NCI-H2081 (cell line): ENCODE data around the gene DUSP3.
"Not testable (repeated sequence)": the region's sequence is repeated elsewhere in the genome, so short reads cannot be mapped to it uniquely, and the experiment has no call there.

Experiments used
- DNase-seq, 2 experiments: peaks; one replicate each; lab custom pipeline; 2025; lab: John Stamatoyannopoulos, UW

The DUSP3 gene

GRCh38 chr17:43801844-43802243 is 23.1 kb upstream of the DUSP3 start:
- DNase-seq, result no peak

DNA sequence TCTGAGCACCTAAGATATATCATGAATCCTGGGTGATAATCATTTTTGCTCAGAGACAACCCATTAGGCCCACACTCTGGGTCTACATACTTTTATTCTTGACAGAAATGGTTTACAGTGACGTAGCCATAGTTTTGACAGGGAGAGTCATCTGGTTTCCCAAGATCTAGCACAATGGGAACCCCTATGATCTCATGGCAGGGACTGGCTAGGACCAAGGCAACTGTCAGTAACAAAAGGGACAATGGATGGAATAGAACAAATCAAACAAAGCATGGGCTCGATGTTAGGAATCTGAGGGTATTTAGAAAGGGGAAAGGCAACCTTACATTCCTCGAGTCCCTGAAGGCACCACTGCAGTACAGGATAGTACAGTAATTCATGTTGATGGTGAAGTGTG is 22.0 kb upstream of the DUSP3 start:
- no peak for DNase-seq

- no peak for DNase-seq
Measured at GRCh38 chr17:43799047-43799446, 20.3 kb upstream of the DUSP3 start.

DNA sequence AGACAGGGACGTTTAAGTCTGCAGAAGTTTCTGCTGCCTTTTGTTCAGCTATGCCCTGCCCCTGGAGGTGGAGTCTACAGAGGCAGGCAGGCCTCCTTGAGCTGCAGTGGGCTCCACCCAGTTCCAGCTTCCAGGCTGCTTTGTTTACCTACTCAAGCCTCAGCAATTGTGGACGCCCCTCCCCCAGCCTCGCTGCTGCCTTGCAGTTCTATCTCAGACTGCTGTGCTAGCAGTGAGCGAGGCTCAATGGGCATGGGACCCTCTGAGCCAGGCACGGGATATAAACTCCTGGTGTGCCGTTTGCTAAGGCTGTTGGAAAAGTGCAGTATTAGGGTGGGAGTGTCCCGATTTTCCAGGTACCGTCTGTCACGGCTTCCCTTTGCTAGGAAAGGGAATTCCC is 19.2 kb upstream of the DUSP3 start:
- DNase-seq, result not testable (repeated sequence)

- DNase-seq, result not testable (repeated sequence)
Measured at GRCh38 chr17:43792668-43793067, 13.9 kb upstream of the DUSP3 start.

DNA sequence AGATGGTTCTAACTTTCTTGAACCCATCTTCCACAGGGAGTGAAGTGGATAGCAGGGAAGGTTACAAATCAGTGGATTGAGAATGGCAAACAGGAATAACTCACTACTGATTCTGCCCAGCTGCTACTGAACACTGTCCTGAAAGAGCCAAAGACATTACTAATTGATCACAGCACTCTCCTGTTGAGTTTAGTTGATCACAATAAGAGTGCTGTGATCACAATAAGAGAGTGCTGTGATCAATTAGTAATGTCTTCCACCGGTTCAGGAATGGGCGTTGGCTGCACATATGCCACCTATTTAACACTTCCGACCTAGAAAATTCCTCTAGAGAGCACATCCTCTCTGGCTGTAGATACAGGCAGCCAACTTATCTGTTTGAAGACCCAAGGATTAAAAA is 12.8 kb upstream of the DUSP3 start:
- DNase-seq, result peak in 1 of 2 experiments; percentile 40

GRCh38 chr17:43790311-43790940 is 11.6 kb upstream of the DUSP3 start:
- no peak for DNase-seq

- DNase-seq, result no peak
Measured at GRCh38 chr17:43789482-43789881, 10.7 kb upstream of the DUSP3 start.

- no peak for DNase-seq
Measured at GRCh38 chr17:43788540-43788939, 9.8 kb upstream of the DUSP3 start.

DNA sequence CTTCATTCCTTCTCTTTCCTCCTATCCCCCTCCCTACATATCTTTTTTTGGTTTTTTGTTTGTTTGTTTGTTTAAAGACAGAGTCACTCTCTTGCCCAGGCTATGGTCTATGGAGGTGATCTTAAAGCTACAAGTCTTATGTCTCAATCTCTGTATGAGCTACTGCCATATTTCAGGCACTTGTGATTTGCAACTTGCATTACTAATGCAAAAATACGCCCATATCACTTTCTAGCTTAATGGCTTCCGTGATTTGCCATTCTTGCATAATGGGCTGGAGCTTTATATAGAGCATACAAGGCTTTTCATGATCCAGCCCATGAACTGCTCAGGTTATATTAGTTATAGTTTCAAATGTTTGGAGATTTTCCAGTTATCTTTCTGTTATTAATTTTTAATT is 9.0 kb upstream of the DUSP3 start:
- no peak for DNase-seq

DNA sequence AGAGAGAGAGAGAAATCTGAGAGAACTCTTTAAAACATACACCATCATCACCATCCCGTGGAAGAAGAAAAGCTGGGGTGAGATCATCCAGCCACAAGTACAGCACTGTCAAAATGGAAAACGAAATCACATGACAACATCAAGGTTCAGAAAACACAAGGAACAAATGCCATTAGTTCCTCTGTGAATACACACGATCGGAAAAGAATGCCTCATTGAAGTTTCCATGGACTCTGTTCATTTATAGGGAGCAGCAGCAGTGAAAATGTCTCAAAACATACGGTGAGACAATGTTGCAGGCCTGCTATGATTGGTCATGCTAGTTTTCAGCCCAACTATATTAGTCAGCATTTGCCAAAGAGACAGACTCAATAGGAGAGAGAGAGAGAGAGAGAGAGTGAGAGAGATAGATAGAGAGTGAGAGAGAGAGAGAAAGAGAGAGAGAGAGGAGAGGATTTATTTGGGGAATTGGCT is 5.9 kb upstream of the DUSP3 start:
- DNase-seq, result no peak

DNA sequence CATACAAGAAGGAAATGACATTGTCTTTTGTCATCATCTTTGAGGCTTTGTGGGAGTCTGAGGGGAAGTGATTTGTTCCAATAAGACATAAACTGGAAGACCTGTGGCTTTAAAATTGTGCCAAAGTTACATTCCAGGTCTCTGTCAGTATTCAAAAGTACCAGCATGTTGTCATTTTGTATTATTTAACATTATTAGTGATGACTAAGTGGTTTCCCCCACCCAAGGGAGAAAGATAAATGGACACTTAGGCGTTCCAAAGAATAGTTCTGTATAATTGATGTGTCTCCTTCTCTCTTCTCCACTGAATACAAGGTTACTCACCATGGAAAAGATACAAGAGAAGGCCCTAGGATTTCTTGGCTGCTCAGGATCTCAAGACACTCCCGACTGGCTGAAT is 5.3 kb upstream of the DUSP3 start:
- no peak for DNase-seq

DNA sequence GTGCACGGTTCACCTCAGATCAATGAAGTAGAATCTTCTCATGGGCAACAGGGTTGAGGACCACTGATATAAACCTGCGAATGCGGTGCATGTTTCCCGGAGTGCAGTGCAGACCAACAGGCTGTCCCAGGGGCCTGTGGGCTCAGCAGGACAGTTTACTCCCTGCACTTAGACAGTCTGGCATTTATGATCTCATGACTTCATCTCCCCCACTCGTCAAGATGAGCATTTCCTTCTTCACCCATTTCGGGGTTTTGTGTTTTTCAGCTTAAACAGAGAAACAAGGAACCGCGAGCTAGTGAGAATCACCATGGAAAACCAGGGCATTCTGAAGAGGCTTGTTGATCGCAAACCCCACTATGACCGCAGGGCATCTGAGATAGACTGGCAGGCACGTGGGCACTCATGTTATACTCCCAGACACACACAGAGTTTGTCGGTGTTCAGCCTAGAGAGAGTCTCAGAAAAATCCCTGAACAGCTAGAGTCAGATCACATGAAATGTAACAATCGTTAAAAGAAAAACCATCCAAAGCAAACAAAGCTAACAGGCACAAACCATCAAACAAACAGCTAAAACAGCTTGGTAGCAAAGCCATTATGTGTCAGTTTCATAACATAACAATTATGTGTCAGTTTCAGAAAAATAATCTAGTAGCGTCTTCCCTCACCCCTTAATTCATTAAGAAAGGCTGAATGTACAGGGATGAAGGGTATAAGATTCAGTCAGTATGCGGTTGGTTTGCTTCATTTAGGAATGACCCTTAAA is 4.3 kb upstream of the DUSP3 start:
- DNase-seq, result no peak

DNA sequence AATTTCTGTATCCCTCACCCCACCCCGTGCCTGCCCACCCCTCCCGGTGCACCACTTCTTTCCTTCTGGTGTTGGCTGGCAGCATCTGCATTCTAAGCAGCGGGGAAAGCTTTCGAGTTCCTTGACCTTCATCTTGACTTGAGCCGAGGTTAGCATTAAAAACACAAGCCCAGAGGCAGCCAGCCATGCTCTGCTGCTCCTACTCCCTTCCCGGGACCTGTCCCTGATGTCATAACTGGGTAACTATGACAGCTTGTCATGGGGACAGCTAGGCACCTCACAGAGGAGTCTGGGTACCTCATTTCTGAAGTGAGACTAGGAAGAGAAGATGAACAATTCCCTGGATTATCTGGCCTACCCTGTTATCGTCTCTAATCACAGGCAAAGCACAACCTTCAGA is 1.4 kb upstream of the DUSP3 start, which contains the start of gene CFAP97D1:
Gene CFAP97D1, plus strand, starts transcription at position 301 of the 400 bp plus-strand sequence. Its CDS starts 28 bp downstream, at position 329.
- DNase-seq, result no peak

- DNase-seq, result peak; percentile 51 to 61
Measured at GRCh38 chr17:43779145-43780125, 658 bp upstream of the DUSP3 start.

- DNase-seq, result no peak
Measured at GRCh38 chr17:43774304-43775250, 4.2 kb downstream of the DUSP3 start.

- DNase-seq, result no peak
Measured at GRCh38 chr17:43772877-43773648, 5.7 kb downstream of the DUSP3 start.

DNA sequence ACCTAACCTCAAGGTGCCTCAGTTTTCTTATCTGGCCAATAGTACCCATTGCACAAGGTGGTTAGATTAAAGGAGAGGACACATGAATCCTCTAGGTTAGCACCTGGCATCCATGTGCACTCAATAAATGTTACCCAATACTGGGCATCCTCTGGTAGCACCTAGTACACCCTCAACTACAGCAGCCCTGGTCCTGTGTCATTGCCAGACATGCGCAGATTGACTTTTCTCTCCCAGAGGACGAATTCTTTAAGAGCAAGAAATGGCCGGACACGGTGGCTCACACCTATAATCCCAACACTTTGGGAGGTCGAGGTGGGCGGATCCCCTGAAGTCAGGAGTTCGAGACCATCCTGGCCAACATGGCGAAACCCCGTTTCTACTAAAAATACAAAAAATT is 7.3 kb downstream of the DUSP3 start:
- DNase-seq, result no peak

DNA sequence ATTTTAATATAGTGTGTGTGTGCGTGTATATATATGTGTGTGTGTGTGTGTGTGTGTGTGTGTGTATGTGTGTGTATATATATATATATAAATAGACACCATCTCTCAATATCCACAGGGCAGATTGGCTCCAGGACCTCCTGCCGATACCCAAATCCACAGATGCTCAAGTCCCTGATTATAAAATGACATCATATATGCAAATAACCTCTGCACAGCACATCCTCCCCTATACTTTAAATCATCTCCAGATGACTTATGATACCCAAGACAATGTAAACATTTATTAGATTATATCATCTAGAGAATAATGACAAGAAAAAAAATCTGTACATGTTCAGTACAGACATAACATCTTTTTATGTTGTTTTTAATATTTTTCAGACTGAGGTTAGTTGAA is 7.8 kb downstream of the DUSP3 start:
- no peak for DNase-seq

DNA sequence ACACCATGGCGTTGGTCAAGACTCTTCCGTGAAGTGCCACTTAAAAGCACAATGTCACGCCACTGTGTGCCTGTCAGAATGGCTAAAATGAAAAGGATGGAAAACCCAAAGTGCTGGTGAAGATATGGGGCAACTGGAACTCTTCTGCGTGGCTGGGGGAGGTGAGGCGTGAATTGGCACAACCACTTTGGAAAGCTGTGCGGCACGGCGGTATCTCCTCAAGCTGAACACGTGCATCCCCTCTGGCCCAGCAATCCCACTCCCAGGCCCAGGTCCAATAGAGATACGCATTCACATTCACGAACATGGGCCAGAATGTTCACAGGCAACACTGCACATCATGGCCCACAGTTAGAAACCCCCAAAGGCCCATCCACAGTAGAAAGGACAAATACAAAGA is 8.9 kb downstream of the DUSP3 start:
- DNase-seq, result no peak
